Naive thymus-derived CD4-positive, alpha-beta T cell (primary cell): ENCODE results near the gene CD69. TPM values are rescaled to one million over a fixed set of nuclear protein-coding genes. Genes with fewer than 3 reads are reported as not detected.

Source experiments
- ATAC-seq: fragments of 150-1000 bp; cut with Tn5 transposase; 2 replicates; pipeline ENCODE4 v1.10.0; 2021; ENCODE audit warnings: mild to moderate bottlenecking, moderate library complexity
- CTCF ChIA-PET: fragments of 350-600 bp; sonication (Branson Sonifier 250); formaldehyde crosslinking; loops from one replicate; lab custom pipeline; 2021; ENCODE audit warnings: antibody characterized with exemption; lab: Charles Lee
- POLR2A ChIA-PET: fragments of 350-600 bp; sonication (Branson Sonifier 250); formaldehyde crosslinking; loops from one replicate; lab custom pipeline; 2021; ENCODE audit warnings: antibody characterized with exemption, inconsistent platforms; lab: Charles Lee
- DNase-seq, 9 donors: peaks; one replicate each; pipeline versions ENCODE4 v3.0.0 to v3.0.0-alpha.2; 2020 to 2022; ENCODE audit warnings: mixed read lengths in 1 of 9
- H3K27ac ChIP-seq: one replicate; pipeline ENCODE4 v1.7.0; 2013; ENCODE audit warnings: mild to moderate bottlenecking, low read depth, low read length, moderate library complexity
- H3K27me3 ChIP-seq, 2 donors: one replicate each; pipeline ENCODE4 v1.7.0; 2013; ENCODE audit warnings: low read length in 2 of 2, mild to moderate bottlenecking in 2 of 2, moderate library complexity in 2 of 2; ENCODE audit not compliant: control insufficient read depth in 2 of 2, insufficient read depth in 2 of 2
- H3K36me3 ChIP-seq, 3 experiments: 1 replicate in 2 of 3; 2 replicates in 1 of 3; pipeline ENCODE4 v1.7.0; 2013; ENCODE audit warnings: low read length in 3 of 3, mild to moderate bottlenecking in 3 of 3, moderate library complexity in 1 of 3; ENCODE audit not compliant: insufficient read depth in 3 of 3, control insufficient read depth in 2 of 3
- H3K4me1 ChIP-seq, 2 donors: one replicate each; pipeline ENCODE4 v1.7.0; 2013; ENCODE audit warnings: low read length in 2 of 2, mild to moderate bottlenecking in 2 of 2, moderate library complexity in 1 of 2; ENCODE audit not compliant: control insufficient read depth in 2 of 2, insufficient read depth in 2 of 2
- H3K4me3 ChIP-seq: 2 replicates; pipeline ENCODE4 v1.7.0; 2013; ENCODE audit warnings: mild to moderate bottlenecking, low read length
- H3K9me3 ChIP-seq, 3 experiments: 1 replicate in 2 of 3; 2 replicates in 1 of 3; pipeline ENCODE4 v1.7.0; 2013; ENCODE audit warnings: low read length in 3 of 3; ENCODE audit not compliant: control insufficient read depth in 2 of 3
- H3K27ac Mint-ChIP-seq, 9 donors: one replicate each; pipeline ENCODE4 v1.8.0; 2020 to 2022; ENCODE audit warnings: mixed read lengths in 9 of 9, mild to moderate bottlenecking in 8 of 9, moderate library complexity in 5 of 9, inconsistent platforms in 2 of 9
- H3K27me3 Mint-ChIP-seq, 5 donors: one replicate each; pipeline ENCODE4 v1.8.0; 2021 to 2022; ENCODE audit warnings: mixed read lengths in 5 of 5, mild to moderate bottlenecking in 1 of 5
- H3K36me3 Mint-ChIP-seq, 5 donors: one replicate each; pipeline ENCODE4 v1.8.0; 2020 to 2022; ENCODE audit warnings: mixed read lengths in 5 of 5, mild to moderate bottlenecking in 3 of 5, inconsistent platforms in 1 of 5
- H3K4me1 Mint-ChIP-seq, 7 donors: one replicate each; pipeline ENCODE4 v1.8.0; 2020 to 2022; ENCODE audit warnings: mixed read lengths in 7 of 7, mild to moderate bottlenecking in 3 of 7, inconsistent platforms in 1 of 7
- H3K4me3 Mint-ChIP-seq, 10 donors: one replicate each; pipeline ENCODE4 v1.8.0; 2020 to 2022; ENCODE audit warnings: mild to moderate bottlenecking in 10 of 10, mixed read lengths in 10 of 10, moderate library complexity in 6 of 10, inconsistent platforms in 2 of 10
- H3K9me3 Mint-ChIP-seq, 11 donors: one replicate each; pipeline ENCODE4 v1.8.0; 2020 to 2022; ENCODE audit warnings: mixed read lengths in 11 of 11, mild to moderate bottlenecking in 4 of 11, inconsistent platforms in 1 of 11, moderate library complexity in 1 of 11
- intact Hi-C, 2 donors: fragments of 100-400 bp; cut with micrococcal nuclease; formaldehyde crosslinking; loops; one replicate each; pipeline ENCODE4 v1.15.1; 2023
- polyA plus RNA-seq, 2 donors: library from polyadenylated mRNA; unstranded; fragments of 300-500 nt; fragmentation: Illumina TruSeq; gene quantifications; one replicate each; pipeline ENCODE4 v1.2.3, GENCODE V29; 2021
- total RNA-seq, 6 experiments: library from RNA in 5 of 6; stranded (reverse) in 5 of 6; gene quantifications; 1 replicate in 5 of 6; 2 replicates in 1 of 6; pipeline ENCODE4 v1.2.3 and lab custom pipeline; 2021 to 2026

Gene CD69
- total and polyA plus RNA-seq, 7 experiments from 2014 or later, result 25.8 to 588 (median 125) TPM

DNA sequence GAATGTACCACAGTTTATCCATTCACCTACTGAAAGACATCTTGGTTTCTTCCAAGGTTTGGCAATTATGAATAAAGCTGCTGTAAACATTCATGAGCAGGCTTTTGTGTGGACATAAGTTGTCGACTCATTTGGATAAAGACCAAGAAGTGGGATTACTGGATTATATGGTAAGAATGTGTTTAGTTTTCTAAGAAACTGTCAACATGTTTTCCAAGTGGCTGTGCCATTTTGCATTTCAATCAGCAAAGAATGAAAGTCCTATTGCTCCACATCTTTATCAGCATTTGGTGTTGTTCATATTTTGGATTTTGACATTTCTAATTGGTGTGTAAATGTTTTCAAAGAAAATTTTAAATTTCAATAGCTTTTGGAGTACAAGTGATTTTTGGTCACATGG is 39.3 kb upstream of the CD69 start:
- H3K4me3 Mint-ChIP-seq, result no peak overlapping the region
- ATAC-seq, result no peak
- H3K9me3 Mint-ChIP-seq, result peaks cover 0 to 4% (median 0%) of the 10 kb centered on the region in 11 donors
- CTCF ChIA-PET, result interaction anchor here (0.5 to 10.7 kb wide), 8 partner anchors 9 to 391 kb away, joined by 3 to 616 read pairs (median 5); partner anchors contain the start of gene CD69
- Histone ChIP-seq H3K4me3 (no peak overlapping the region), H3K9me3 (no peaks in the 10 kb centered on the region), H3K27ac (no peak overlapping the region), H3K4me1 (peaks cover 24 to 30% of the 10 kb centered on the region in 2 donors), H3K27me3 (no peaks in the 10 kb centered on the region), H3K36me3 (no peaks in the 10 kb centered on the region)
- H3K36me3 Mint-ChIP-seq, result peaks cover 0 to 12% (median 0%) of the 10 kb centered on the region in 5 donors
- H3K27ac Mint-ChIP-seq, result no peak overlapping the region
- peaks cover 0 to 29% (median 0%) of the 10 kb centered on the region in 5 donors for H3K27me3 Mint-ChIP-seq
- H3K4me1 Mint-ChIP-seq, result peaks cover 22 to 34% (median 32%) of the 10 kb centered on the region in 7 donors
- intact Hi-C loops, result loop anchor here (2.0 to 10.0 kb wide), 4 partner anchors 183 to 465 kb away; no protein-coding TSS in a partner anchor
- POLR2A ChIA-PET, result interaction anchor here (1.1 to 10.6 kb wide), 3 partner anchors 14 to 122 kb away, joined by 3 to 433 read pairs (median 5); partner anchors contain the start of gene CD69
- DNase-seq, result no peak

DNA sequence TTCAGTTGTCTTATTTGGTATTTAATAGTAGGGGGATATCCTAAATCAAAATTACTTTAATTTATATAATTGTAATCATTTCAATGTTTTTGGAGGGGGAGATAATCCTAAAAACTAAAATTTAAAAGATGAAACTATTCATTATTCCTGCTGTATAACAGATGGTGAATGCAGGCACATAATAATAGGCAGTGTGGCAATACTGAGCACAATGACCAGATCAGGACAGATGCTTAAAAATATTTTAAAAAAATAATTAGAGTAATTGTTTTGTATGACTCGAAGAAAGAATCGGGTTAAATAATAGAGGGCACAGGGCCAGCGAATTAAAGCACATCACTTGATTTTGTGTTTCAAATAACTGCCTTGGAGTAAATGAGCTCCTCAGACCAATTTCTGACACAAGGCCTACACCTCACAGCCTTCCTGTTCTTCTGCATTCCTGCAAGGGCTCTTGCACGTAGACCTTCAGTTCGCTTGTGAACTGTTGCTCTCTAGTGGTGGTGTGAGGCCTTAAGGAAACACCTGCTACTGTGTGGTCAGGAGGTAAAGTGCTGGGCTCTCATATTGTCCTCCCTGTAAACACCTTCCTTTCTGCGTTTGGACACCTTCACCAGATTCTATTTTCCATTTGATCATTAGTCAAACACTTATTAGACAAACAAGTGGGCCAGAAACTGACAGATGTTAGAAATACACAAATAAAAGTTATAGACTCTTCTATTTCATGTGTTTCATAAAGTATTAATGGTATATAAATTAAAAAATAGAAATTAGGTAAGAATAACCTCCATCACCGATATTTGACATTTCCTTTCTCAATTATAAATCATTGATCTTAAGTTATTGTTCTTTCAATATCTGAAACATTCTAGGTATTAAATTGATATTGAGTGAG is 37.3 kb upstream of the CD69 start:
- Histone ChIP-seq H3K36me3 (no peaks in the 10 kb centered on the region), H3K4me3 (no peak overlapping the region), H3K27me3 (no peaks in the 10 kb centered on the region), H3K4me1 (peaks cover 38 to 44% of the 10 kb centered on the region in 2 donors), H3K9me3 (no peaks in the 10 kb centered on the region), H3K27ac (peak overlapping the region; percentile 64)
- ATAC-seq (peak; percentile 95), DNase-seq (peak in 8 of 9 donors; percentile 56 to 81 (median 73))
- POLR2A ChIA-PET, result interaction anchor here (1.0 to 10.6 kb wide), 15 partner anchors 14 to 164 kb away, joined by 3 to 433 read pairs (median 4); partner anchors contain the start of genes CD69 and CLEC2B
- Mint-ChIP-seq H3K27ac (peak overlapping the region; percentile 39 to 89 (median 76)), H3K36me3 (peaks cover 0 to 9% (median 0%) of the 10 kb centered on the region in 5 donors), H3K27me3 (peaks cover 0 to 15% (median 0%) of the 10 kb centered on the region in 5 donors), H3K4me3 (peak overlapping the region in 9 of 10 donors; percentile 6 to 53 (median 42)), H3K9me3 (peaks cover 0 to 5% (median 0%) of the 10 kb centered on the region in 11 donors), H3K4me1 (peaks cover 40 to 54% (median 50%) of the 10 kb centered on the region in 7 donors)
- intact Hi-C loops, result loop anchor here (1.0 to 10.0 kb wide), 9 partner anchors 16 to 463 kb away; partner anchors contain the start of gene CD69 (in 1 of the 2)
- CTCF ChIA-PET, result interaction anchor here (0.6 to 10.7 kb wide), 27 partner anchors 9 to 411 kb away, joined by 3 to 616 read pairs (median 4); partner anchors contain the start of gene CD69

DNA sequence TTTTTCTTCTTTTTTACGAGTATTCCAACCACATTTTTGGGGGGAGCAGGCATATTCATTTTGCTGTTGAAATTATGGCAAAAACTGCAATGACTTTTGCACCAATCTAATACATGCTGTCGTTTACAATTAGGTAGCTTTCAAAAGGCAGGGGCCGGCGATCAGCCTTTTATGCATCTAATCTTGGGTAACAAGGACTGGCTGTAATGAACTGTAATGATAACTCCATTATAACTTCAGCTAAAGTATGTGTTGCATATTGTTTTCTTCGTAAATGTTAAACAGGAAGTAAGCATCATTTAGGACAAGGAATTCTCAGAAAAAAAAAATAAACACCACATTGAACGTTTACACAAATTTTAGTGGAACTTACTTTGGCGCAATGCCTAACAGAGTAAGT is 36.3 kb upstream of the CD69 start:
- Histone ChIP-seq H3K36me3 (no peaks in the 10 kb centered on the region), H3K4me1 (peaks cover 42 to 44% of the 10 kb centered on the region in 2 donors), H3K27ac (peak overlapping the region; percentile 64)

DNA sequence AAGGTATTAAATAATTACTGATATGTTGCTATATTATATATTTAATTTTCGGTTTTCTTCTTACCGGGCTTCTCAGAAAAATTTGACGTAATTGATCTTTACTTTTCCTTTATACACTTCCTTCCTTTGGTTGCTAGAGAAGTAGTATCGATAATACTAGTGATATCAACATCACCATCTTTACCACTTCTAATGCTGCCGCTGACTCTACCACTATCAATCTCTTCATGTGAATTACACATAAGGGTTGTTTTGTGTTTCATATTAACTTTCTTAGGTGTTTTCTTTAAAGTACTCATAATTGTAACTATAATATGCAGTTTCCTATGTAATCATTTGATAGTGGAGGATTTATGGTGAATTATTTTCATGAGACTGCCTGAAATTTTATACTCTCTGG is 35.6 kb upstream of the CD69 start:
- H3K27me3 Mint-ChIP-seq, result peaks cover 0 to under 1% (median 0%) of the 10 kb centered on the region in 5 donors
- intact Hi-C loops, result loop anchor here (1.0 to 10.0 kb wide), 7 partner anchors 36 to 462 kb away; partner anchors contain the start of gene CD69 (in 1 of the 2)
- POLR2A ChIA-PET, result interaction anchor here (1.3 to 10.6 kb wide), 6 partner anchors 12 to 110 kb away, joined by 3 to 433 read pairs (median 4); partner anchors contain the start of genes CD69 and CLEC2B
- ATAC-seq (peak; percentile 70), DNase-seq (peak in 6 of 9 donors; percentile 28 to 49 (median 33))
- H3K36me3 Mint-ChIP-seq, result peaks cover 0 to 10% (median 0%) of the 10 kb centered on the region in 5 donors
- no peaks in the 10 kb centered on the region for H3K9me3 ChIP-seq
- H3K27ac ChIP-seq, result peak overlapping the region; percentile 64
- CTCF ChIA-PET, result interaction anchor here (0.6 to 10.7 kb wide), 11 partner anchors 10 to 456 kb away, joined by 3 to 616 read pairs (median 4); partner anchors contain the start of gene CD69
- H3K4me1 Mint-ChIP-seq, result peaks cover 41 to 69% (median 60%) of the 10 kb centered on the region in 7 donors
- H3K4me3 ChIP-seq, result no peak overlapping the region
- H3K9me3 Mint-ChIP-seq, result peaks cover 0 to 8% (median 0%) of the 10 kb centered on the region in 11 donors
- no peaks in the 10 kb centered on the region for H3K36me3 ChIP-seq
- peaks cover 42 to 44% of the 10 kb centered on the region in 2 donors for H3K4me1 ChIP-seq
- H3K27ac Mint-ChIP-seq, result peak overlapping the region; percentile 71 to 95 (median 88)
- no peaks in the 10 kb centered on the region for H3K27me3 ChIP-seq
- peak overlapping the region; percentile 68 to 91 (median 79) for H3K4me3 Mint-ChIP-seq

More for the DNA sequence above, 36.3 kb upstream of the CD69 start:
- H3K27me3 Mint-ChIP-seq, result peaks cover 0 to 6% (median 0%) of the 10 kb centered on the region in 5 donors
- ChIA-PET CTCF (interaction anchor here (0.6 to 10.7 kb wide), 12 partner anchors 10 to 165 kb away, joined by 3 to 616 read pairs (median 5); partner anchors contain the start of gene CD69), POLR2A (interaction anchor here (0.7 to 10.6 kb wide), 13 partner anchors 12 to 163 kb away, joined by 3 to 433 read pairs (median 4); partner anchors contain the start of genes CD69 and CLEC2B)
- DNase-seq (no peak), ATAC-seq (no peak)
- H3K36me3 Mint-ChIP-seq, result peaks cover 0 to 10% (median 0%) of the 10 kb centered on the region in 5 donors
- Histone ChIP-seq H3K4me3 (peak overlapping the region; percentile 8), H3K27me3 (no peaks in the 10 kb centered on the region), H3K9me3 (no peaks in the 10 kb centered on the region)
- H3K4me3 Mint-ChIP-seq, result peak overlapping the region; percentile 17 to 91 (median 79)
- intact Hi-C loops, result loop anchor here (1.0 to 10.0 kb wide), 7 partner anchors 36 to 462 kb away; partner anchors contain the start of gene CD69 (in 1 of the 2)
- H3K4me1 Mint-ChIP-seq, result peaks cover 41 to 62% (median 56%) of the 10 kb centered on the region in 7 donors
- peaks cover 0 to 6% (median 0%) of the 10 kb centered on the region in 11 donors for H3K9me3 Mint-ChIP-seq
- H3K27ac Mint-ChIP-seq, result peak overlapping the region; percentile 71 to 95 (median 88)

DNA sequence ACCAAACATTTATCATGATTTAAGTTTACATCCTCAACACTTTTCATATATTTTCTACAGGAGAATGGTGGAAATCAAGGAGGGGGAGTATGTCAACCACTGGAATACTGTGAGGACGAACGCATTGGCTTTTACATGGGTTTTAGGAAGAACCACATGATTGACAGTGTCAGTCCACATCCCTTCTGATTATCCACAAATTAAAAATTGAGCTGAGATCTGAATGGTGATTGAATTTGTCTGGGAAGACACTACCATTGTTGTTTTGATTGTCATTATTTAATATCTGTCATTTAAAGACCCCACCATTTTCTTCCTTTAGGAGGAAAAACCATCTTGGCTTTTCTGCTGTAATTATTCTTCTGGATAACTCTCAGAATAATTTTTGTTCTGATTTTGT is 35.2 kb upstream of the CD69 start:
- Mint-ChIP-seq H3K4me1 (peaks cover 41 to 70% (median 59%) of the 10 kb centered on the region in 7 donors), H3K27ac (peak overlapping the region; percentile 71 to 95 (median 88)), H3K9me3 (peaks cover 0 to 5% (median 0%) of the 10 kb centered on the region in 11 donors), H3K36me3 (peaks cover 0 to 8% (median 0%) of the 10 kb centered on the region in 5 donors), H3K27me3 (no peaks in the 10 kb centered on the region), H3K4me3 (peak overlapping the region; percentile 31 to 91 (median 79))
- Histone ChIP-seq H3K36me3 (no peaks in the 10 kb centered on the region), H3K4me3 (peak overlapping the region; percentile 12), H3K9me3 (no peaks in the 10 kb centered on the region), H3K27me3 (no peaks in the 10 kb centered on the region), H3K27ac (peak overlapping the region; percentile 64), H3K4me1 (peaks cover 42 to 44% of the 10 kb centered on the region in 2 donors)
- CTCF ChIA-PET, result interaction anchor here (0.8 to 10.7 kb wide), 5 partner anchors 42 to 456 kb away, joined by 3 to 616 read pairs (median 7); partner anchors contain the start of gene CD69
- POLR2A ChIA-PET, result interaction anchor here (1.3 to 10.6 kb wide), 4 partner anchors 13 to 111 kb away, joined by 3 to 433 read pairs (median 6); partner anchors contain the start of gene CD69
- DNase-seq, result no peak
- no peak for ATAC-seq
- intact Hi-C loops, result loop anchor here (1.0 to 10.0 kb wide), 8 partner anchors 35 to 461 kb away; partner anchors contain the start of genes CD69 (in 1 of the 2) and CLEC2D (in 1 of the 2)
